Measurements from ENCODE around the gene RELN.
"Not testable (repeated sequence)": the region's sequence is repeated elsewhere in the genome, so short reads cannot be mapped to it uniquely, and the experiment has no call there.

Gene RELN

GRCh38 chr7:103940382-103941268 lies 48.8 kb downstream of the RELN start:
- no peak for DNase-seq

GRCh38 chr7:103937680-103938079 lies 51.8 kb downstream of the RELN start:
- no peak for DNase-seq

- DNase-seq, result no peak
These were observed 52.9 kb downstream of the RELN start for GRCh38 chr7:103936558-103936957.

GRCh38 chr7:103934508-103934907 lies 55.0 kb downstream of the RELN start:
- DNase-seq, result no peak

- DNase-seq, result no peak
These were observed 57.1 kb downstream of the RELN start for GRCh38 chr7:103932389-103932788.

GRCh38 chr7:103929901-103930311 lies 59.6 kb downstream of the RELN start:
- no peak for DNase-seq

GRCh38 chr7:103928581-103928980 lies 60.9 kb downstream of the RELN start:
- DNase-seq, result no peak

- DNase-seq, result no peak
These were observed 65.3 kb downstream of the RELN start for GRCh38 chr7:103924184-103924583.

- no peak for DNase-seq
These were observed 67.1 kb downstream of the RELN start for GRCh38 chr7:103922407-103922806.

- no peak for DNase-seq
These were observed 67.8 kb downstream of the RELN start for GRCh38 chr7:103921692-103922091.

GRCh38 chr7:103919272-103919868 lies 70.1 kb downstream of the RELN start:
- DNase-seq, result no peak

GRCh38 chr7:103918631-103919271 lies 70.7 kb downstream of the RELN start:
- DNase-seq, result no peak

- DNase-seq, result no peak
These were observed 73.6 kb downstream of the RELN start for GRCh38 chr7:103915680-103916357.

- DNase-seq, result no peak
These were observed 75.1 kb downstream of the RELN start for GRCh38 chr7:103914147-103914899.

GRCh38 chr7:103912891-103913605 lies 76.4 kb downstream of the RELN start:
- no peak for DNase-seq

GRCh38 chr7:103911015-103911414 lies 78.4 kb downstream of the RELN start:
- not testable (repeated sequence) for DNase-seq

- DNase-seq, result no peak
These were observed 83.5 kb downstream of the RELN start for GRCh38 chr7:103905997-103906396.

- DNase-seq, result no peak
These were observed 86.5 kb downstream of the RELN start for GRCh38 chr7:103902917-103903316.

GRCh38 chr7:103896826-103897225 lies 92.6 kb downstream of the RELN start:
- not testable (repeated sequence) for DNase-seq

GRCh38 chr7:103894656-103895596 lies 94.5 kb downstream of the RELN start:
- no peak for DNase-seq

GRCh38 chr7:103893350-103893749 lies 96.1 kb downstream of the RELN start:
- no peak for DNase-seq
